Measurements from ENCODE around the gene RCAN3.
"Not testable (repeated sequence)": the region's sequence is repeated elsewhere in the genome, so short reads cannot be mapped to it uniquely, and the experiment has no call there.

RCAN3 gene

GRCh38 chr1:24502709-24503058 is at the start of gene RCAN3:
Gene RCAN3 (plus strand): TSS chr1:24502836. CDS start chr1:24514373, 11,537 bp downstream.
- DNase-seq, result peak; percentile 91

GRCh38 chr1:24452922-24453485 is 49.6 kb upstream of the RCAN3 start:
- no peak for DNase-seq

GRCh38 chr1:24454673-24455072 is 48.0 kb upstream of the RCAN3 start:
- DNase-seq, result no peak

GRCh38 chr1:24455272-24455671 is 47.4 kb upstream of the RCAN3 start:
- no peak for DNase-seq

GRCh38 chr1:24457866-24458265 is 44.8 kb upstream of the RCAN3 start:
- DNase-seq, result no peak

- no peak for DNase-seq
These were observed 42.9 kb upstream of the RCAN3 start for GRCh38 chr1:24459551-24460266.

GRCh38 chr1:24462128-24462527 is 40.5 kb upstream of the RCAN3 start:
- DNase-seq, result not testable (repeated sequence)

GRCh38 chr1:24463776-24464735 is 38.6 kb upstream of the RCAN3 start:
- no peak for DNase-seq

GRCh38 chr1:24465099-24465498 is 37.5 kb upstream of the RCAN3 start:
- no peak for DNase-seq

- no peak for DNase-seq
These were observed 37.0 kb upstream of the RCAN3 start for GRCh38 chr1:24465638-24466037.

- DNase-seq, result no peak
These were observed 33.8 kb upstream of the RCAN3 start for GRCh38 chr1:24468685-24469316.

- no peak for DNase-seq
These were observed 32.0 kb upstream of the RCAN3 start for GRCh38 chr1:24470592-24470991.

- no peak for DNase-seq
These were observed 29.9 kb upstream of the RCAN3 start for GRCh38 chr1:24472527-24473251.

GRCh38 chr1:24474193-24474592 is 28.4 kb upstream of the RCAN3 start:
- no peak for DNase-seq

- DNase-seq, result no peak
These were observed 26.9 kb upstream of the RCAN3 start for GRCh38 chr1:24475700-24476099.

- DNase-seq, result no peak
These were observed 26.1 kb upstream of the RCAN3 start for GRCh38 chr1:24476571-24476970.

- DNase-seq, result no peak
These were observed 25.3 kb upstream of the RCAN3 start for GRCh38 chr1:24477309-24477708.

GRCh38 chr1:24481101-24481500 is 21.5 kb upstream of the RCAN3 start:
- peak; percentile 57 for DNase-seq

GRCh38 chr1:24481843-24482610 is 20.6 kb upstream of the RCAN3 start:
- no peak for DNase-seq

- DNase-seq, result no peak
These were observed 19.2 kb upstream of the RCAN3 start for GRCh38 chr1:24483441-24483840.

GRCh38 chr1:24484199-24484598 is 18.4 kb upstream of the RCAN3 start:
- no peak for DNase-seq
